Esophagus muscularis mucosa (tissue), 3 donors: ENCODE measurements around the gene TMPRSS11A.

ENCODE experiments used
- POLR2A ChIP-seq: fragments of 450-650 bp; IDR thresholded peaks from one replicate; pipeline ENCODE4 v1.6.1; 2017; ENCODE audit warnings: antibody characterized with exemption, moderate library complexity, mild to moderate bottlenecking, low read depth
- TF ChIP-seq, protein P1 (sequence below), 3 experiments: fragments of 200-600 bp in 2 of 3; fragments of 450-650 bp in 1 of 3; sonication (generic) in 2 of 3; IDR thresholded peaks; one replicate each; pipeline ENCODE4 v1.5.1; 2017 to 2019; ENCODE audit warnings: antibody characterized with exemption in 3 of 3, mild to moderate bottlenecking in 2 of 3, moderate library complexity in 1 of 3

DNA sequence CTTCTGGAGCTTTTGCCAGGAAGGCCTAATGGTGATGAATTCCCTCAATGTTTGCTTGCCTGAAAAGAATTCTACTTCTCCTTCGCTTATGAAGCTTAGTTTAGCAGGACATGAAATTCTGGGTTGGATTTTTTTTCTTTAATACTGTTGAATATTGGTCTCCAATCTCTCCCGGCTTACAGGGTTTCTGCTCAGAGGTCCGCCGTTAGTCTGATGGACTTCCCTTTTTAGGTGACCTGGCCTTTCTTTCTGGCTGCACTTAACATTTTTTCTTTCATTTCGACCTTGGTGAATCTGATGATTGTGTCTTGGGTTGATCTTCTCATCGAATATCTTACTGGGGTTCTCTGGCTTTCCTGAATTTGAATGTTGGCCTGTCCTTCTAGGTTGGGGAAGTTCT, 17.2 kb upstream of the TMPRSS11A start:
- no peak for TF ChIP-seq POLR2A
- TF ChIP-seq, protein P1, sequence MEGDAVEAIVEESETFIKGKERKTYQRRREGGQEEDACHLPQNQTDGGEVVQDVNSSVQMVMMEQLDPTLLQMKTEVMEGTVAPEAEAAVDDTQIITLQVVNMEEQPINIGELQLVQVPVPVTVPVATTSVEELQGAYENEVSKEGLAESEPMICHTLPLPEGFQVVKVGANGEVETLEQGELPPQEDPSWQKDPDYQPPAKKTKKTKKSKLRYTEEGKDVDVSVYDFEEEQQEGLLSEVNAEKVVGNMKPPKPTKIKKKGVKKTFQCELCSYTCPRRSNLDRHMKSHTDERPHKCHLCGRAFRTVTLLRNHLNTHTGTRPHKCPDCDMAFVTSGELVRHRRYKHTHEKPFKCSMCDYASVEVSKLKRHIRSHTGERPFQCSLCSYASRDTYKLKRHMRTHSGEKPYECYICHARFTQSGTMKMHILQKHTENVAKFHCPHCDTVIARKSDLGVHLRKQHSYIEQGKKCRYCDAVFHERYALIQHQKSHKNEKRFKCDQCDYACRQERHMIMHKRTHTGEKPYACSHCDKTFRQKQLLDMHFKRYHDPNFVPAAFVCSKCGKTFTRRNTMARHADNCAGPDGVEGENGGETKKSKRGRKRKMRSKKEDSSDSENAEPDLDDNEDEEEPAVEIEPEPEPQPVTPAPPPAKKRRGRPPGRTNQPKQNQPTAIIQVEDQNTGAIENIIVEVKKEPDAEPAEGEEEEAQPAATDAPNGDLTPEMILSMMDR (IDR thresholded peaks at IDR 0.05): no peak
